Testis (tissue), 2 donors: ENCODE measurements around the gene STARD13.

Experiments
- POLR2A ChIP-seq: fragments of 450-650 bp; IDR thresholded peaks from one replicate; pipeline ENCODE4 v1.6.1; 2017; ENCODE audit warnings: antibody characterized with exemption, mild to moderate bottlenecking, moderate library complexity
- TF ChIP-seq, protein P1 (sequence below), 3 experiments: fragments of 450-650 bp in 2 of 3; fragments of 200-600 bp in 1 of 3; sonication (generic) in 1 of 3; IDR thresholded peaks; one replicate each; pipeline ENCODE4 v1.5.1; 2016 to 2019; ENCODE audit warnings: antibody characterized with exemption in 3 of 3, mild to moderate bottlenecking in 2 of 3, moderate library complexity in 1 of 3

DNA sequence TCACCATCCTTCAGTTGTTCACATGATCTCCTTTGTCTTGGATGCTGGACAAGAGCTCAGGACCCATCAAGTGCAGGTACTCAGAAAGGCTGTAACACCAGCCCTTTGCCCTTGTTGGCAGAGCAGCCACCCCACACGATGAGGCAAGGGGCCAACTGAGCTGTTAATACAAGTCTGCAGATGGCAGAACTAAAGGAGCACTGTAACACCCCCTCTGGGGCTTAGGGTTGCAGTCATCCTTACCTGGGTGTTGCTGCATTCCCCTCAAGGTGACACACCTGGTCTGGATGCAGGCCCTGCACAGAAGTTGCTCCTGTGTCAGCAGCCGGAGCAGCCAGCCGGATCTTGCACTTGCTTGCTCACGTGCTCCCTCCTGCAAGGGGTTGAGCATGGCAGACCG, 52.0 kb downstream of the STARD13 start:
- TF ChIP-seq, protein P1, sequence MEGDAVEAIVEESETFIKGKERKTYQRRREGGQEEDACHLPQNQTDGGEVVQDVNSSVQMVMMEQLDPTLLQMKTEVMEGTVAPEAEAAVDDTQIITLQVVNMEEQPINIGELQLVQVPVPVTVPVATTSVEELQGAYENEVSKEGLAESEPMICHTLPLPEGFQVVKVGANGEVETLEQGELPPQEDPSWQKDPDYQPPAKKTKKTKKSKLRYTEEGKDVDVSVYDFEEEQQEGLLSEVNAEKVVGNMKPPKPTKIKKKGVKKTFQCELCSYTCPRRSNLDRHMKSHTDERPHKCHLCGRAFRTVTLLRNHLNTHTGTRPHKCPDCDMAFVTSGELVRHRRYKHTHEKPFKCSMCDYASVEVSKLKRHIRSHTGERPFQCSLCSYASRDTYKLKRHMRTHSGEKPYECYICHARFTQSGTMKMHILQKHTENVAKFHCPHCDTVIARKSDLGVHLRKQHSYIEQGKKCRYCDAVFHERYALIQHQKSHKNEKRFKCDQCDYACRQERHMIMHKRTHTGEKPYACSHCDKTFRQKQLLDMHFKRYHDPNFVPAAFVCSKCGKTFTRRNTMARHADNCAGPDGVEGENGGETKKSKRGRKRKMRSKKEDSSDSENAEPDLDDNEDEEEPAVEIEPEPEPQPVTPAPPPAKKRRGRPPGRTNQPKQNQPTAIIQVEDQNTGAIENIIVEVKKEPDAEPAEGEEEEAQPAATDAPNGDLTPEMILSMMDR (IDR thresholded peaks at IDR 0.05), result no peak
- TF ChIP-seq POLR2A, result no peak
